Loucy (cell line): ENCODE results near the gene MTMR12.
"Not testable (repeated sequence)": the region's sequence is repeated elsewhere in the genome, so short reads cannot be mapped to it uniquely, and the experiment has no call there.

Source experiments
- H2AFZ ChIP-seq: fragments of 200-600 bp; sonication (generic); 2 replicates; pipeline ENCODE4 v1.6.0; 2016; ENCODE audit warnings: antibody characterized with exemption, mild to moderate bottlenecking, low read length, moderate library complexity
- H3F3A ChIP-seq: fragments of 200-600 bp; 2 replicates; pipeline ENCODE4 v1.6.0; 2016; ENCODE audit warnings: antibody characterized with exemption, low read depth, mild to moderate bottlenecking
- H3K27me3 ChIP-seq: fragments of 200-600 bp; sonication (generic); 2 replicates; pipeline ENCODE4 v1.6.1; 2014; ENCODE audit warnings: low read length, mild to moderate bottlenecking; ENCODE audit not compliant: insufficient read depth, poor library complexity, severe bottlenecking
- H3K36me3 ChIP-seq: fragments of 200-600 bp; sonication (generic); 2 replicates; pipeline ENCODE4 v1.6.1; 2016; ENCODE audit warnings: low read length; ENCODE audit not compliant: insufficient read depth
- H3K4me1 ChIP-seq: fragments of 200-600 bp; sonication (generic); 2 replicates; pipeline ENCODE4 v1.5.1; 2014; ENCODE audit warnings: low read length, mild to moderate bottlenecking; ENCODE audit not compliant: insufficient read depth, poor library complexity, severe bottlenecking
- H3K4me2 ChIP-seq: fragments of 200-600 bp; sonication (generic); 2 replicates; pipeline ENCODE4 v1.6.0; 2014; ENCODE audit warnings: antibody characterized with exemption, low read length, low read depth, mild to moderate bottlenecking; ENCODE audit not compliant: poor library complexity, severe bottlenecking
- H3K4me3 ChIP-seq: fragments of 200-600 bp; sonication (generic); 2 replicates; pipeline ENCODE4 v1.5.1; 2014; ENCODE audit warnings: low read length, mild to moderate bottlenecking, mixed read lengths; ENCODE audit not compliant: poor library complexity, severe bottlenecking
- H3K79me2 ChIP-seq: fragments of 200-600 bp; sonication (generic); 2 replicates; pipeline ENCODE4 v1.6.1; 2014; ENCODE audit warnings: low read length; ENCODE audit not compliant: insufficient read depth
- H3K9ac ChIP-seq: fragments of 200-600 bp; sonication (generic); 2 replicates; pipeline ENCODE4 v1.6.0; 2014; ENCODE audit warnings: mild to moderate bottlenecking, low read depth, low read length, moderate library complexity; ENCODE audit not compliant: poor library complexity, severe bottlenecking
- H3K9me2 ChIP-seq: fragments of 200-600 bp; sonication (generic); replicated peaks from 2 replicates; pipeline ENCODE4 v1.6.1; 2016; ENCODE audit warnings: low read depth, low read length, mixed read lengths
- H3K9me3 ChIP-seq: fragments of 200-600 bp; sonication (generic); 2 replicates; pipeline ENCODE4 v1.6.1; 2014; ENCODE audit warnings: mild to moderate bottlenecking, antibody characterized with exemption, low read length, low read depth; ENCODE audit not compliant: insufficient read depth
- H4K20me1 ChIP-seq: fragments of 200-600 bp; sonication (generic); 2 replicates; pipeline ENCODE4 v1.6.0; 2014; ENCODE audit warnings: antibody characterized with exemption, low read length, mild to moderate bottlenecking; ENCODE audit not compliant: insufficient read depth, poor library complexity, severe bottlenecking
- EZH2phosphoT487 ChIP-seq: fragments of 200-600 bp; IDR thresholded peaks from 2 replicates; pipeline ENCODE4 v1.6.1; 2018; ENCODE audit warnings: antibody characterized with exemption, mild to moderate bottlenecking, moderate library complexity, borderline replicate concordance
- TF ChIP-seq, protein P1 (sequence below): fragments of 200-600 bp; sonication (generic); conservative IDR thresholded peaks from 2 replicates; pipeline ENCODE4 v1.5.1; 2014; ENCODE audit warnings: mild to moderate bottlenecking, antibody characterized with exemption, low read length

MTMR12 gene

GRCh38 chr5:32210151-32210550 lies 102.6 kb downstream of the MTMR12 start:
- H2AFZ ChIP-seq, result no peak overlapping the region
- no peak overlapping the region for H3K4me2 ChIP-seq
- H3K4me3 ChIP-seq, result no peak overlapping the region
- no peaks in the 10 kb centered on the region for H3K79me2 ChIP-seq
- no peak for TF ChIP-seq EZH2phosphoT487
- TF ChIP-seq, protein P1, sequence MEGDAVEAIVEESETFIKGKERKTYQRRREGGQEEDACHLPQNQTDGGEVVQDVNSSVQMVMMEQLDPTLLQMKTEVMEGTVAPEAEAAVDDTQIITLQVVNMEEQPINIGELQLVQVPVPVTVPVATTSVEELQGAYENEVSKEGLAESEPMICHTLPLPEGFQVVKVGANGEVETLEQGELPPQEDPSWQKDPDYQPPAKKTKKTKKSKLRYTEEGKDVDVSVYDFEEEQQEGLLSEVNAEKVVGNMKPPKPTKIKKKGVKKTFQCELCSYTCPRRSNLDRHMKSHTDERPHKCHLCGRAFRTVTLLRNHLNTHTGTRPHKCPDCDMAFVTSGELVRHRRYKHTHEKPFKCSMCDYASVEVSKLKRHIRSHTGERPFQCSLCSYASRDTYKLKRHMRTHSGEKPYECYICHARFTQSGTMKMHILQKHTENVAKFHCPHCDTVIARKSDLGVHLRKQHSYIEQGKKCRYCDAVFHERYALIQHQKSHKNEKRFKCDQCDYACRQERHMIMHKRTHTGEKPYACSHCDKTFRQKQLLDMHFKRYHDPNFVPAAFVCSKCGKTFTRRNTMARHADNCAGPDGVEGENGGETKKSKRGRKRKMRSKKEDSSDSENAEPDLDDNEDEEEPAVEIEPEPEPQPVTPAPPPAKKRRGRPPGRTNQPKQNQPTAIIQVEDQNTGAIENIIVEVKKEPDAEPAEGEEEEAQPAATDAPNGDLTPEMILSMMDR, result no peak
- peaks cover 3% of the 10 kb centered on the region for H3K4me1 ChIP-seq
- no peaks in the 10 kb centered on the region for H3K27me3 ChIP-seq
- no peaks in the 10 kb centered on the region for H3F3A ChIP-seq
- H3K36me3 ChIP-seq, result no peaks in the 10 kb centered on the region
- H4K20me1 ChIP-seq, result no peaks in the 10 kb centered on the region
- no peaks in the 10 kb centered on the region for H3K9me3 ChIP-seq
- no peak overlapping the region for H3K9ac ChIP-seq
- H3K9me2 ChIP-seq, result no peaks in the 10 kb centered on the region

- H3K9ac ChIP-seq, H2AFZ ChIP-seq: not testable (repeated sequence)
Measured at GRCh38 chr5:32208837-32209236, 103.9 kb downstream of the MTMR12 start.

DNA sequence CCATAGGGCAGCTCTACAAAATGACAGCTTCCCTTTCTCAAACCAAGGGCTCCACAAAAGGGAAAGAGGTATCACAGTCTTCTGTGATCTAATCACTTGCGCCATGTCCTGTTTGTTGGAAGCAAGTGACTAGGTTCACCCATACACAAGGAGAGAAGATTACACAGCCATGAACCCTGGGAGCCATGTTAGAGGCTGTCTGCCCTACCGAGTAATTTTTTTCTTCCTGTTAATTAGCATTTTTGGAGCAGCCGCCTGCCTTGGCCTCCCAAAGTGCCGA lies 105.4 kb downstream of the MTMR12 start:
- Histone ChIP-seq H3K9me2 (no peaks in the 10 kb centered on the region), H3F3A (no peaks in the 10 kb centered on the region), H3K4me3 (no peak overlapping the region), H3K27me3 (no peaks in the 10 kb centered on the region), H3K4me1 (peaks cover 3% of the 10 kb centered on the region), H3K9me3 (no peaks in the 10 kb centered on the region), H3K4me2 (no peak overlapping the region), H3K79me2 (no peaks in the 10 kb centered on the region), H3K9ac (no peak overlapping the region), H2AFZ (no peak overlapping the region), H4K20me1 (no peaks in the 10 kb centered on the region), H3K36me3 (no peaks in the 10 kb centered on the region)
- TF ChIP-seq, protein P1, result no peak
- no peak for TF ChIP-seq EZH2phosphoT487

More at GRCh38 chr5:32208837-32209236, 103.9 kb downstream of the MTMR12 start:
- not testable (repeated sequence) for H3K79me2 ChIP-seq, H3K9me2 ChIP-seq, H3K27me3 ChIP-seq, H3K9me3 ChIP-seq, H3F3A ChIP-seq, H4K20me1 ChIP-seq, H3K4me1 ChIP-seq, H3K36me3 ChIP-seq, H3K4me3 ChIP-seq, H3K4me2 ChIP-seq

DNA sequence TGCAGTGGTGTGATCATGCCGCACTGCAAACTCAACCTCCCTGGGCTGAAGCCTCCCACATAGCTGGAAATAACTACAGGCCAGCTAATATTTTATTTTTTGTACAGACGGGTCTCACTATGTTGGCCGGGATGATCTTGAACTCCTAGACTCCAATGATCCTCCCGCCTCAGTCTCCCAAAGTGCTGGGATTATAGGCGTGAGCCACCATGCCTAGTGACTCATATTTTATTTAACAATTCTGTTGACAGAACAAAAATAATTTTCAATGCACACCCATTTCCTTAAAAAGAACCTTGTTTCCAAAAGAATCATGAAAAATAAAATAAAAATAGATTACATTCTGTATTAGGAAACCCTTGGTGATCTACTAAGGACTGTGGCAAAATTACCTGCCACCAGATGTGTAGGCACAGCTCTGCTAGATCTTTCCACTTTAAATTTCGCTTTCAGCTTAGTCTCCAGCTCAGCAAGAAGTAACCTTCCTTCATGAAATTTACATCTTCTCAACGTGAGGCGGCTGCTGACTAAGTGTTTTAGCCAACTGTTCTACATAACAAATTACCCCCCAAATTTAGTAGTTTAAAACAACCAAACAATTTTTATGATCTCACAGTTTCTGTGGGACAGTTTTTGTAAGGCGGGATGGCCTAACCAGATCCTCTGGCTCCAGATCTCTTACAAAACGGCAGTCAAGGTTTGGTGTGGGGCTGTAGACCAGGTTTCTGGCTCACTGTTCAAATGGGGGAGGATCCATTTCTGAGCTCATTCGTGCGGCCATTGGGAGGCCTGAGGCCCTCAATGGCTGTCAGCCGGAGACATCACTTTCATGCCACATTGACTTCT lies 106.0 kb downstream of the MTMR12 start:
- Histone ChIP-seq H3K4me2 (no peak overlapping the region), H3K9me2 (no peaks in the 10 kb centered on the region), H3K36me3 (no peaks in the 10 kb centered on the region), H3K4me1 (peaks cover 3% of the 10 kb centered on the region), H3K79me2 (no peaks in the 10 kb centered on the region), H4K20me1 (no peaks in the 10 kb centered on the region), H3F3A (no peaks in the 10 kb centered on the region), H3K9me3 (no peaks in the 10 kb centered on the region), H3K27me3 (no peaks in the 10 kb centered on the region), H3K4me3 (no peak overlapping the region), H3K9ac (no peak overlapping the region), H2AFZ (no peak overlapping the region)
- TF ChIP-seq, protein P1, result no peak
- TF ChIP-seq EZH2phosphoT487, result no peak
